DND-41 (cell line): Measurements from ENCODE around the gene RHAG.

Source experiments
- EZH2 ChIP-seq: IDR thresholded peaks from 3 replicates; pipeline ENCODE4 v1.6.1; 2012; ENCODE audit warnings: borderline replicate concordance, low read depth, mild to moderate bottlenecking, moderate library complexity, low read length, inconsistent platforms; ENCODE audit not compliant: severe bottlenecking
- TF ChIP-seq, protein P1 (sequence below): IDR thresholded peaks from 2 replicates; pipeline ENCODE4 v1.5.1; 2012; ENCODE audit warnings: borderline replicate concordance, low read length, moderate library complexity, mild to moderate bottlenecking; ENCODE audit not compliant: poor library complexity, severe bottlenecking; ENCODE audit errors: extremely low read depth

- TF ChIP-seq, protein P1, sequence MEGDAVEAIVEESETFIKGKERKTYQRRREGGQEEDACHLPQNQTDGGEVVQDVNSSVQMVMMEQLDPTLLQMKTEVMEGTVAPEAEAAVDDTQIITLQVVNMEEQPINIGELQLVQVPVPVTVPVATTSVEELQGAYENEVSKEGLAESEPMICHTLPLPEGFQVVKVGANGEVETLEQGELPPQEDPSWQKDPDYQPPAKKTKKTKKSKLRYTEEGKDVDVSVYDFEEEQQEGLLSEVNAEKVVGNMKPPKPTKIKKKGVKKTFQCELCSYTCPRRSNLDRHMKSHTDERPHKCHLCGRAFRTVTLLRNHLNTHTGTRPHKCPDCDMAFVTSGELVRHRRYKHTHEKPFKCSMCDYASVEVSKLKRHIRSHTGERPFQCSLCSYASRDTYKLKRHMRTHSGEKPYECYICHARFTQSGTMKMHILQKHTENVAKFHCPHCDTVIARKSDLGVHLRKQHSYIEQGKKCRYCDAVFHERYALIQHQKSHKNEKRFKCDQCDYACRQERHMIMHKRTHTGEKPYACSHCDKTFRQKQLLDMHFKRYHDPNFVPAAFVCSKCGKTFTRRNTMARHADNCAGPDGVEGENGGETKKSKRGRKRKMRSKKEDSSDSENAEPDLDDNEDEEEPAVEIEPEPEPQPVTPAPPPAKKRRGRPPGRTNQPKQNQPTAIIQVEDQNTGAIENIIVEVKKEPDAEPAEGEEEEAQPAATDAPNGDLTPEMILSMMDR, result no peak
- TF ChIP-seq EZH2, result no peak
These were observed 3.9 kb downstream of the RHAG start for GRCh38 chr6:49632727-49633126.
